SHP77 treated with DMSO at 0.1 percent for 48 hours (cell line): ENCODE data around the gene PCID2.

Experiments
- DNase-seq: peaks from one replicate; lab custom pipeline; 2025; lab: John Stamatoyannopoulos, UW

PCID2 gene

DNA sequence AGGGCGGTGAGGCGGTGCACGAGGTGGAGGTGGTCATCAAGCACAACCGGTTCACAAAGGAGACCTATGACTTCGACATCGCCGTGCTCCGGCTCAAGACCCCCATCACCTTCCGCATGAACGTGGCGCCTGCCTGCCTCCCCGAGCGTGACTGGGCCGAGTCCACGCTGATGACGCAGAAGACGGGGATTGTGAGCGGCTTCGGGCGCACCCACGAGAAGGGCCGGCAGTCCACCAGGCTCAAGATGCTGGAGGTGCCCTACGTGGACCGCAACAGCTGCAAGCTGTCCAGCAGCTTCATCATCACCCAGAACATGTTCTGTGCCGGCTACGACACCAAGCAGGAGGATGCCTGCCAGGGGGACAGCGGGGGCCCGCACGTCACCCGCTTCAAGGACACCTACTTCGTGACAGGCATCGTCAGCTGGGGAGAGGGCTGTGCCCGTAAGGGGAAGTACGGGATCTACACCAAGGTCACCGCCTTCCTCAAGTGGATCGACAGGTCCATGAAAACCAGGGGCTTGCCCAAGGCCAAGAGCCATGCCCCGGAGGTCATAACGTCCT, 59.4 kb downstream of the PCID2 start:
- no peak for DNase-seq

- no peak for DNase-seq
These were observed 60.1 kb downstream of the PCID2 start for GRCh38 chr13:113148407-113148806.

GRCh38 chr13:113147206-113147605, 61.3 kb downstream of the PCID2 start:
- DNase-seq, result no peak

GRCh38 chr13:113146750-113147149, 61.7 kb downstream of the PCID2 start:
- no peak for DNase-seq

DNA sequence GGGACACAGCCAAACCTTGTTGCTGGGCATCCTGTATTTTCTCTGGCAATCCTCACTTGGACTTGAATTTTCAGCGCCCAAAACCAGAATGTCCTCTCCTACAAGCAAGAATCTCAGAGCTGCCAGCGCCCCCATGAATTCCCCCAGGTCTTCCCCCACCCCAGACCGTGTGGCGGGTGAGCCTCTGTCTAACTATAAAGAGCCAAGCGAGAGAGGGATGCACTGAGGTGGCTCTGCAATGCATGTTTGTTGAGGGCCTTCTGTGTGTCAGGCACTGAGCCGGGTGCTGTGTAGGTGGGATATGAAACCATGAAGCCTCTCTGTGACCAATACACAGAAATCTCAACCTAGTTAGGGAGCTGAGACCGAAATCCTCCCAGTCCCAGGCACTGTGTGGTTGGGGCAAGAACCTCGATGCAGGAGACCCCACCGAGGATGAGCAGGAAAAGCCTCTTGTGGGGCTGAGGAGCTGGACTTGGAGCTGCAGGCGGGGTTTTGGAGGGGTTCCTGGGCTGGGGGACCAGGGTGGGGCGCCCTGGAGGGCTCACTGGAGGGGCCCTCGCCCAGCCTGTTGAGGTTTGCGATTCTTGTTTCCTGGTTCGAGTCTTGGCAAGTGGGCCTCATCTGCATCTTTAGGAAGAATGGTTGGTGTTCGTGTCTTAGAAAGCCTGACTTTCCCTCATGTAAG, 62.4 kb downstream of the PCID2 start:
- no peak for DNase-seq

DNA sequence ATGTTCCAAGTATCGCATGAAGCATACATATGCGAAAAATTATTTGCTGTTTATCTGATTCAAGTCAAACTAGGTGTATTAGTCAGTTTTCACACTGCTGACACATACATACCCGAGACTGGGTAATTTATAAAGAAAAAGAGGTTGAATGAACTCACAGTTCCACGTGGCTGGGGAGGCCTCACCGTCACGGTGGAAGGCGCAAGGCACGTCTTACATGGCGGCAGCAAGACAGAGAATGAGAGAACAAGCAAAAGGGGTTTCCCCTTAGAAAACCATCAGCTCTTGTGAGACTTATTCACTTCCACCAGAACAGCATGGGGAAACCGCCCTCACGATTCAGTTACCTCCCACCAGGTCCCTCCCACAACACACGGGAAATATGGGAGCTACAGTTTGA, 63.0 kb downstream of the PCID2 start:
- DNase-seq, result no peak

GRCh38 chr13:113144255-113144629, 64.2 kb downstream of the PCID2 start:
- DNase-seq, result no peak

- DNase-seq, result no peak
These were observed 64.8 kb downstream of the PCID2 start for GRCh38 chr13:113143466-113144254.

DNA sequence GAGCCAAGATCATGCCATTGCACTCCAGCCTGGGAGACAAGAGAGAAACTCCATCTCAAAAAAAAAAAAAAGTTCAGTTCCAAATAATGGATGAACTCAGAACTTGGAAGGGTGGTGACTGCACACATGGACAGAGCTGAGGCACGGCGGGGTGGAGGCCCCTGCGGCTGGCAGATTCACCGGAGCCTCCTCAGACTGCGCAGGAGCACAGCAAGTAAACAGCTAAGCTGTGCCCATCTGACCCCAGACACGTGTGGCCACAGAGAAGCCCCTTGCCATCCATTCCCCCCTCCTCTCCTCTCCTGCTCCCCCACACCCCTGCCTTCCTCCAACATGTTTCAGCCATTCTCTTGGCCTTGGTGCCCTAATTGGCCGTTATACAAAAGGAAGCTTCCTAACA, 65.6 kb downstream of the PCID2 start:
- DNase-seq, result no peak

DNA sequence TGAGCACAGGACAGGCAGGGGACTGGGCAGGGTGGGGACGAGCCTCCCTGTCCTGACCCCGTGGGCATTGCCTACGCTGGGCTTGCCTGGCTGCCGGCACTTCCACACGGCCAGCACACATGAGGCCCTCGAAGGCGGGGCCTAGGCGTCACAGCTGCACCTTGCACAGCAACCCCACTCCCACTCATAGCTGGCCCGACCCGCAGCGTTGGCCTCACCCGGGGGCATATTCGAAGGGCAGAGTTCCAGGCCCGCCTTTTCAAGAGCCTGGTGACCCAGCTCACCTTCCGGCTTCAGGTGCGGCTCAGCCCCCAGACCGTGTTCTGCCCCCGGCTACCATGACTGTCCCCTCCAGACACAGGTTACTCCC, 66.9 kb downstream of the PCID2 start:
- no peak for DNase-seq

- no peak for DNase-seq
These were observed 67.5 kb downstream of the PCID2 start for GRCh38 chr13:113140677-113141600.

DNA sequence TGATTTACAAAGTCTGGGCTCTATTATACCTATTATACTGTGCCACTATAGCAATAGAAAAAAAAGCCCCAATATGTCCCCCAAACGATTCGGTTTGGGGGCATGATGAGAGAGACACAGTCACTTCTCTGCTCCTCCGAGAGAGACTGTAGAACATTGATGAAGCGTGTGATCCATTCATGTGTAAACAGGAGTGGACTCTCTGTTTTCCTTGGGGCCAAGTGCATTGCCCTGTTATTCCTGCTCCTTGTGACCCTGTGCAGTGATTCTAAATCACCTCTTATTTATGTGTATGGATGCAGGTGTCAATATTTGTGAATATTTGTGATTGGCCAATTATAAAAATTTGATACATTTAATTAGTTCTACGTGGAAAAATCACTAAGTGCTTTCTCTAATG, 68.9 kb downstream of the PCID2 start:
- DNase-seq, result no peak

DNA sequence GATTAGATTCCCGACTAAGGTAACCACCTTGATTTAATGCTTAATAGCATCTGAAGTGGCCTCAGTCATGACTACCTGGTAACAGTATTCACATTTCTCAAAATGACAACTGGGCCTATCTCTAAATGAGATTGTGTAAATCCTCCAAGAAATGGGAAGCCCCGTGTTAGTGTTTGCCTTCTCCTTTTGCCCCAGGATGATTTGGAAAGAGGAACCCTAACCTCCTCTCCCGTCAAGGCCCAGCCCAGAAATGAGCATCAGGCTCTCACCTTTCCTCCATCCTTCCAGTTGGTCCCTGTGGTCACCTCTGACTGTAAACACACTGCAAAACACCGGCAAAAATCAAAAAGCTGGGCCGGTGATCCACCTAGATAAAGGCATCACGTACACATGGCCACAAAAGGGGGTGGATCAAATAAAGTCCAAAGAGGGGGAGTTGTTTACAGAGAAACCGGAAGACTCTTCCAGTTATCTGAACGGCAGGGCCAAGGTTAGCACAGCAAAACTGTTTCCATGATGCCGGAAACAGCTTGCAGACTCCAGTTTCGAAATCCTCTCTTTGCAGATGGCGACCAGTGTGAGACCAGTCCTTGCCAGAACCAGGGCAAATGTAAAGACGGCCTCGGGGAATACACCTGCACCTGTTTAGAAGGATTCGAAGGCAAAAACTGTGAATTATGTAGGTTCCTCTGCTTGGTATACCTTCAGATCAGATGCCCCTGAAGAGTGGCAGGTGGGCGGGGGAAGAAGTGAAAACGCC, 69.5 kb downstream of the PCID2 start:
- DNase-seq, result no peak

DNA sequence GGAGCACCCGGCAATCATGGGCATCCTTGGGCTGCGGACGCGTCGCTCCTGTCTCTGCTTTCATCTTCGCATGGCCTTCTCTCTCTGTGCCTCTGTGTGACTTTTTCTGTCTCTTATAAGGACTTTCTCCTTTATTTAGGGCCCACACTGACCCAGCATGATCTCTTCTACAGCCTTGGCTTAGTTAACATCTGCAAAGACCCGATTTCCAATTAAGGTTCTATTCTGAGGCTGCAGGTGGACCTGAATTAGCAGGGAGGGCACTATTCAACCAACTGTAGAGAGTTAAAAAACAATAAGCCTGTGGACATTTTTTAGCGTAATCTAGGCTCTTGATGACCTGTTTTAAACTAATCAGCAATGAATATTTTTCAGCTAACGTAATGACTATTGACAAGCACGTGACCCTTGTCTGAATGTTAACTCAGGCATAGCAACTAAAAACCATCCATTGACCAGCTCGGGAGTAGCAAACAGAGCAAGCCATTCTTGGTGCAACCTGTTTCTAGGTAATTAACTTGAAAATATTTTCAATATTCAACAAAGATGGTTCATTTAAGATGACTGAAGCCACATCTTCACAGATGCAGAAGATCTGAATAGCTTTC, 70.7 kb downstream of the PCID2 start:
- DNase-seq, result no peak

DNA sequence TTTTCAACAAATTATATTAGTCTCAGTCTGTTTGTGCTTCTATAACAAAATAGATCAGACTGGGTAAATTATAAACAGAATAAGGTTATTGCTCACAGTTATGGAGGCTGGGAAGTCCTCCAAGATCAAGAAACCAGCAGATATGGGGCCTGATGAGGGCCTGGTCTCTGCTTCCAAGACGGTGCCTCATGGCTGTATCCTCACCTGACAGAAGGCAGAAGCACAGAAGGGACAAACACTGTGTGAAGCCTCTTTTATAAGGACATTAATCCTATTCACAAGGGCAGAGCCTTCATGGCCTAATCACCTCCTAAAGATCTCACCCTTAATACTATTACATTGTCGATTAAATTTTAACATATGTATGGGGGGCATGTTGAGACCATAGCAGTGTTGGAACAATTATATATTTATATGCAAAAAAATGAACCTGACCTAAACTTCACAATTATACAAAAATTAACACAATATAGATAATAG, 73.1 kb downstream of the PCID2 start:
- no peak for DNase-seq

GRCh38 chr13:113129921-113130750, 78.3 kb downstream of the PCID2 start:
- DNase-seq, result no peak

- DNase-seq, result no peak
These were observed 79.0 kb downstream of the PCID2 start for GRCh38 chr13:113129480-113129879.
